Stimulated activated CD4-positive, alpha-beta T cell treated with anti-CD3 and anti-CD28 coated beads, Interleukin-12 subunit alpha, Interleukin-12 subunit beta, amount 100 ng/mL, for 24 hours (primary cell): ENCODE data around the gene FADS2.

ENCODE experiments used
- DNase-seq, 2 experiments: peaks; one replicate each; pipeline ENCODE4 v3.0.0-alpha.2; 2020; ENCODE audit warnings: low read depth in 2 of 2

Gene FADS2

GRCh38 chr11:61827571-61828378 lies at the start of gene FADS2:
Gene FADS2 (plus strand): TSS chr11:61828300. CDS start chr11:61828391, 91 bp downstream.
- peak; percentile 32 to 76 for DNase-seq

GRCh38 chr11:61778357-61778886 lies 49.7 kb upstream of the FADS2 start:
- no peak for DNase-seq

- DNase-seq = no peak
Measured at GRCh38 chr11:61778920-61779650, 49.0 kb upstream of the FADS2 start.

GRCh38 chr11:61779666-61780525 lies 48.2 kb upstream of the FADS2 start:
- DNase-seq = no peak

- no peak for DNase-seq
Measured at GRCh38 chr11:61780581-61781162, 47.4 kb upstream of the FADS2 start.

GRCh38 chr11:61781585-61781984 lies 46.5 kb upstream of the FADS2 start:
- no peak for DNase-seq

GRCh38 chr11:61782299-61782698 lies 45.8 kb upstream of the FADS2 start:
- no peak for DNase-seq

- no peak for DNase-seq
Measured at GRCh38 chr11:61782841-61783240, 45.3 kb upstream of the FADS2 start.

- no peak for DNase-seq
Measured at GRCh38 chr11:61783717-61784505, 44.2 kb upstream of the FADS2 start.

- DNase-seq = no peak
Measured at GRCh38 chr11:61784506-61784805, 43.6 kb upstream of the FADS2 start.

GRCh38 chr11:61785837-61786402 lies 42.2 kb upstream of the FADS2 start:
- no peak for DNase-seq

GRCh38 chr11:61787928-61788491 lies 40.1 kb upstream of the FADS2 start:
- no peak for DNase-seq

- peak in 1 of 2 experiments; percentile 27 for DNase-seq
Measured at GRCh38 chr11:61791737-61792309, 36.3 kb upstream of the FADS2 start.

- peak; percentile 76 to 81 for DNase-seq
Measured at GRCh38 chr11:61792310-61793082, 35.6 kb upstream of the FADS2 start, which contains the start of the genes FEN1 and TMEM258. Gene FEN1 (plus strand): TSS chr11:61792911. CDS start chr11:61795362, 2,451 bp downstream. Gene TMEM258 (minus strand): TSS chr11:61792599. CDS start chr11:61792558, 41 bp downstream.

- no peak for DNase-seq
Measured at GRCh38 chr11:61793083-61793828, 34.8 kb upstream of the FADS2 start.

- no peak for DNase-seq
Measured at GRCh38 chr11:61793829-61794204, 34.3 kb upstream of the FADS2 start.

- DNase-seq = no peak
Measured at GRCh38 chr11:61794579-61794978, 33.5 kb upstream of the FADS2 start.

- DNase-seq = no peak
Measured at GRCh38 chr11:61795459-61795858, 32.6 kb upstream of the FADS2 start.
